ENCODE data around the gene EYA3.

EYA3 gene

GRCh38 chr1:27974417-27974781, 114.0 kb downstream of the EYA3 start:
- Histone ChIP-seq H4K91ac (ENCODE audit: low read depth, low read length) (no peak overlapping the region), H3K9me3 (ENCODE audit: insufficient read depth, low read depth, low read length) (no peaks in the 10 kb centered on the region), H2BK5ac (ENCODE audit: low read depth, low read length, poor library complexity) (no peak overlapping the region), H3K23ac (ENCODE audit: low read length) (no peak overlapping the region), H3K27me3 (ENCODE audit: insufficient read depth, low read length) (no peaks in the 10 kb centered on the region), H3K4ac (ENCODE audit: low read depth, low read length) (no peak overlapping the region), H2BK12ac (ENCODE audit: low read length) (no peak overlapping the region), H3K14ac (ENCODE audit: low read length) (no peak overlapping the region), H3K79me2 (ENCODE audit: control insufficient read depth, insufficient read depth, low read length, poor library complexity) (no peaks in the 10 kb centered on the region), H3K18ac (ENCODE audit: low read length) (no peak overlapping the region), H3K4me3 (ENCODE audit: low read depth, low read length) (no peak overlapping the region), H2BK120ac (ENCODE audit: insufficient read depth, low read length, poor library complexity) (no peak overlapping the region), H4K8ac (ENCODE audit: low read depth, low read length) (no peak overlapping the region), H3K4me1 (ENCODE audit: control insufficient read depth in 1 of 2, insufficient read depth in 2 of 2, low read length in 2 of 2) (no peaks in the 10 kb centered on the region), H3K79me1 (ENCODE audit: low read length) (no peaks in the 10 kb centered on the region), H3K36me3 (ENCODE audit: control insufficient read depth in 1 of 2, insufficient read depth in 2 of 2, low read length in 2 of 2) (peaks cover 5 to 12% of the 10 kb centered on the region in 2 experiments), H2AFZ (ENCODE audit: insufficient read depth, low read length, poor library complexity) (no peak overlapping the region), H4K12ac (ENCODE audit: low read depth, low read length) (no peak overlapping the region), H2AK5ac (ENCODE audit: low read length) (no peak overlapping the region), H3K27ac (ENCODE audit: low read depth, low read length) (no peak overlapping the region), H3K4me2 (ENCODE audit: low read length) (no peak overlapping the region), H3K9ac (ENCODE audit: low read length) (no peak overlapping the region)
- DNase-seq: no peak

DNA sequence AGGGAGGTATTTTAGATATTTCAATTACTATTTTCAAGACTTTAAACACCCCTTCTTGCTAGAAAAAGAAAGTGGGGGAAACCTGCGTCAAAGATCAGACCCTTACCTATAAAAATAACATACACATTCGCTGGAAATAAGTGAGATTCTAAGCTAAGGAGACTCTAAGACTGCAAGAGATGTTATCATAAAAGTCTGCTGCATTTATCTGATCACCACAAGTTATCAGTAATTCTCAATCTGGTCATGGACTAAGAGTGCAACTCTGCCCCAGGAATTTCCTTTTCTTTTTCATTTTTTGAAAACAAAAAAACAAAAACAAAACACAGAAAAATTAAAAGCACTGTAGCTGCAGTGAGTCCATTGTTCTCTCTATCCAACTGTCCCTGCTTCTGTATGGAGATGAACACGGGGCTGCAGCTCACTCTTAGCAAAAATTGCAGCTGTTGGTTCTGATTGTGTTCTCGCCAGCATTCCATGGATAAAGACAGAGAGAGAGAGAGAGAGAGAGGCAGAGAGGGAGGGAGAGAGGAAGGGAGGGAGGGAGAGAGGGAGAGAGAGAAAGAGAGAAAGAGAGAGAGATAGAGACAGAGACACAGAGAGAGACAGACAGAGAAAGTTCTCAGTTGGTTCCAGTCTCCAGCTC, 114.5 kb downstream of the EYA3 start:
- Histone ChIP-seq H3K9me3 (ENCODE audit: insufficient read depth, low read depth, low read length) (no peaks in the 10 kb centered on the region), H4K91ac (ENCODE audit: low read depth, low read length) (no peak overlapping the region), H3K4me2 (ENCODE audit: low read length) (no peak overlapping the region), H3K4ac (ENCODE audit: low read depth, low read length) (no peak overlapping the region), H4K12ac (ENCODE audit: low read depth, low read length) (no peak overlapping the region), H2BK12ac (ENCODE audit: low read length) (no peak overlapping the region), H3K36me3 (ENCODE audit: control insufficient read depth in 1 of 2, insufficient read depth in 2 of 2, low read length in 2 of 2) (peaks cover 5 to 12% of the 10 kb centered on the region in 2 experiments), H3K79me2 (ENCODE audit: control insufficient read depth, insufficient read depth, low read length, poor library complexity) (no peaks in the 10 kb centered on the region), H2BK5ac (ENCODE audit: low read depth, low read length, poor library complexity) (no peak overlapping the region), H3K4me3 (ENCODE audit: low read depth, low read length) (no peak overlapping the region), H3K9ac (ENCODE audit: low read length) (no peak overlapping the region), H3K18ac (ENCODE audit: low read length) (no peak overlapping the region), H3K27me3 (ENCODE audit: insufficient read depth, low read length) (no peaks in the 10 kb centered on the region), H3K79me1 (ENCODE audit: low read length) (no peaks in the 10 kb centered on the region), H3K27ac (ENCODE audit: low read depth, low read length) (no peak overlapping the region), H2BK120ac (ENCODE audit: insufficient read depth, low read length, poor library complexity) (no peak overlapping the region), H3K14ac (ENCODE audit: low read length) (no peak overlapping the region), H3K23ac (ENCODE audit: low read length) (no peak overlapping the region), H2AK5ac (ENCODE audit: low read length) (no peak overlapping the region), H3K4me1 (ENCODE audit: control insufficient read depth in 1 of 2, insufficient read depth in 2 of 2, low read length in 2 of 2) (no peaks in the 10 kb centered on the region), H4K8ac (ENCODE audit: low read depth, low read length) (no peak overlapping the region), H2AFZ (ENCODE audit: insufficient read depth, low read length, poor library complexity) (no peak overlapping the region)
- peak in 1 of 2 donors; percentile 63 for DNase-seq
- WGBS (ENCODE audit: extremely low coverage, insufficient coverage, insufficient read length): no CpG with 5 or more reads among the region's 4 CpGs

GRCh38 chr1:27972141-27972540, 116.3 kb downstream of the EYA3 start:
- Histone ChIP-seq H4K12ac (ENCODE audit: low read depth, low read length) (no peak overlapping the region), H3K4ac (ENCODE audit: low read depth, low read length) (no peak overlapping the region)

DNA sequence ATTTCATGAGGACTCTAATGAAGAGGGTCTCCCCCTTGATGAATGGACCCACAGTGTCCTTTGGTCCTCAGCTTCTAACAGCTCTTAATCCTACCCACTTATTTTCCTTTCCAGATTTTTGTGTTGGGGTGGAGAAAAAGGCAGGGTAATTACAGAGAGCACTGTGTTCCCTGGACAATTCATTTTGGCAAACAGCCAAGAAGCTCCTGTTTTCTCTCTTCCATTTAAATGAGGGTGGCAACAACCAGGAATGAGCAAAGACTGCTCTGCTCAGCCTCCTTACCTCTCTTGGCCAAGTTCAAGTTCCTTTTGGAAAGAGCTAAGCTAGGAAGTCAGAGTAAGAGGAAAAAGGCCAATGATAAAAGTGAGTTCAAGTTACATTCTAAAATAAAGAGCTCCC, 116.7 kb downstream of the EYA3 start:
- Histone ChIP-seq H2AK5ac (ENCODE audit: low read length) (no peak overlapping the region), H4K8ac (ENCODE audit: low read depth, low read length) (no peak overlapping the region), H3K23ac (ENCODE audit: low read length) (no peak overlapping the region), H2BK12ac (ENCODE audit: low read length) (no peak overlapping the region), H3K27ac (ENCODE audit: low read depth, low read length) (no peak overlapping the region), H3K36me3 (ENCODE audit: control insufficient read depth in 1 of 2, insufficient read depth in 2 of 2, low read length in 2 of 2) (peaks cover 10 to 20% of the 10 kb centered on the region in 2 experiments), H3K79me1 (ENCODE audit: low read length) (no peaks in the 10 kb centered on the region), H2AFZ (ENCODE audit: insufficient read depth, low read length, poor library complexity) (no peak overlapping the region), H3K4me2 (ENCODE audit: low read length) (no peak overlapping the region), H3K9me3 (ENCODE audit: insufficient read depth, low read depth, low read length) (peaks cover under 1% of the 10 kb centered on the region), H3K9ac (ENCODE audit: low read length) (no peak overlapping the region), H3K27me3 (ENCODE audit: insufficient read depth, low read length) (no peaks in the 10 kb centered on the region), H3K4ac (ENCODE audit: low read depth, low read length) (no peak overlapping the region), H3K4me3 (ENCODE audit: low read depth, low read length) (no peak overlapping the region), H2BK120ac (ENCODE audit: insufficient read depth, low read length, poor library complexity) (no peak overlapping the region), H3K18ac (ENCODE audit: low read length) (no peak overlapping the region), H3K79me2 (ENCODE audit: control insufficient read depth, insufficient read depth, low read length, poor library complexity) (no peaks in the 10 kb centered on the region), H3K4me1 (ENCODE audit: control insufficient read depth in 1 of 2, insufficient read depth in 2 of 2, low read length in 2 of 2) (peaks cover 3 to 7% of the 10 kb centered on the region in 2 experiments), H4K91ac (ENCODE audit: low read depth, low read length) (no peak overlapping the region), H4K12ac (ENCODE audit: low read depth, low read length) (no peak overlapping the region), H3K14ac (ENCODE audit: low read length) (no peak overlapping the region), H2BK5ac (ENCODE audit: low read depth, low read length, poor library complexity) (no peak overlapping the region)
- DNase-seq: no peak

More at GRCh38 chr1:27972141-27972540, 116.3 kb downstream of the EYA3 start:
- Histone ChIP-seq H3K23ac (ENCODE audit: low read length) (no peak overlapping the region), H3K9me3 (ENCODE audit: insufficient read depth, low read depth, low read length) (no peaks in the 10 kb centered on the region), H3K4me3 (ENCODE audit: low read depth, low read length) (no peak overlapping the region), H3K79me2 (ENCODE audit: control insufficient read depth, insufficient read depth, low read length, poor library complexity) (no peaks in the 10 kb centered on the region), H2AFZ (ENCODE audit: insufficient read depth, low read length, poor library complexity) (no peak overlapping the region), H3K9ac (ENCODE audit: low read length) (no peak overlapping the region), H3K4me2 (ENCODE audit: low read length) (no peak overlapping the region), H3K79me1 (ENCODE audit: low read length) (no peaks in the 10 kb centered on the region), H2BK120ac (ENCODE audit: insufficient read depth, low read length, poor library complexity) (no peak overlapping the region), H2BK12ac (ENCODE audit: low read length) (no peak overlapping the region), H4K8ac (ENCODE audit: low read depth, low read length) (no peak overlapping the region), H2AK5ac (ENCODE audit: low read length) (no peak overlapping the region), H4K91ac (ENCODE audit: low read depth, low read length) (no peak overlapping the region), H3K27me3 (ENCODE audit: insufficient read depth, low read length) (no peaks in the 10 kb centered on the region), H3K14ac (ENCODE audit: low read length) (no peak overlapping the region), H3K18ac (ENCODE audit: low read length) (no peak overlapping the region), H3K4me1 (ENCODE audit: control insufficient read depth in 1 of 2, insufficient read depth in 2 of 2, low read length in 2 of 2) (peaks cover 0 to 3% of the 10 kb centered on the region in 2 experiments), H3K36me3 (ENCODE audit: control insufficient read depth in 1 of 2, insufficient read depth in 2 of 2, low read length in 2 of 2) (peaks cover 9 to 18% of the 10 kb centered on the region in 2 experiments), H2BK5ac (ENCODE audit: low read depth, low read length, poor library complexity) (no peak overlapping the region), H3K27ac (ENCODE audit: low read depth, low read length) (no peak overlapping the region)
- no CpG with 5 or more reads among the region's 4 CpGs for WGBS (ENCODE audit: extremely low coverage, insufficient coverage, insufficient read length)
- no peak for DNase-seq

Measured in trophoblast cell (in vitro differentiated cells and primary cell).